OCI-LY3 (cell line): ENCODE results near the gene C10orf53.
"Not testable (repeated sequence)": the region's sequence is repeated elsewhere in the genome, so short reads cannot be mapped to it uniquely, and the experiment has no call there.

ENCODE experiments used
- EZH2phosphoT487 ChIP-seq: fragments of 200-600 bp; shearing (Covaris generic); IDR thresholded peaks from 2 replicates; pipeline ENCODE4 v1.6.1; 2018; ENCODE audit warnings: antibody characterized with exemption, mixed run types, low read depth
- TF ChIP-seq, protein P1 (sequence below): fragments of 200-600, 300-600 bp; sonication (generic); IDR thresholded peaks from 2 replicates; pipeline ENCODE4 v1.5.1; 2014; ENCODE audit warnings: antibody characterized with exemption, low read length, low read depth

DNA sequence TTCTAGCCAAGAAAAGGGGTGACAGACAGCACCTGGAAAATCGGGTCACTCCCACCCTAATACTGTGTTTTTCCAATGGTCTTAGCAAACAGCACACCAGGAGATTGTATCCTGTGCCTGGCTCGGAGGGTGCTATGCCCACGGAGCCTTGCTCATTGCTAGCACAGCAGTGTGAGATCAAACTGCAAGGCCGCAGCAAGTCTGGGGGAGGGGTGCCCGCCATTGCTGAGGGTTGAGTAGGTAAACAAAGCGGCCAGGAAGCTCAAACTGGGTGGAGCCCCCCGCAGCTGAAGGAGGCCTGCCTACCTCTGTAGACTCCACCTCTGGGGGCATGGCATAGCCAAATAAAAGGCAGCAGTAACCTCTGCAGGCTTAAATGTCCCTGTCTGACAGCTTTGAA, 35.7 kb downstream of the C10orf53 start:
- TF ChIP-seq, protein P1, sequence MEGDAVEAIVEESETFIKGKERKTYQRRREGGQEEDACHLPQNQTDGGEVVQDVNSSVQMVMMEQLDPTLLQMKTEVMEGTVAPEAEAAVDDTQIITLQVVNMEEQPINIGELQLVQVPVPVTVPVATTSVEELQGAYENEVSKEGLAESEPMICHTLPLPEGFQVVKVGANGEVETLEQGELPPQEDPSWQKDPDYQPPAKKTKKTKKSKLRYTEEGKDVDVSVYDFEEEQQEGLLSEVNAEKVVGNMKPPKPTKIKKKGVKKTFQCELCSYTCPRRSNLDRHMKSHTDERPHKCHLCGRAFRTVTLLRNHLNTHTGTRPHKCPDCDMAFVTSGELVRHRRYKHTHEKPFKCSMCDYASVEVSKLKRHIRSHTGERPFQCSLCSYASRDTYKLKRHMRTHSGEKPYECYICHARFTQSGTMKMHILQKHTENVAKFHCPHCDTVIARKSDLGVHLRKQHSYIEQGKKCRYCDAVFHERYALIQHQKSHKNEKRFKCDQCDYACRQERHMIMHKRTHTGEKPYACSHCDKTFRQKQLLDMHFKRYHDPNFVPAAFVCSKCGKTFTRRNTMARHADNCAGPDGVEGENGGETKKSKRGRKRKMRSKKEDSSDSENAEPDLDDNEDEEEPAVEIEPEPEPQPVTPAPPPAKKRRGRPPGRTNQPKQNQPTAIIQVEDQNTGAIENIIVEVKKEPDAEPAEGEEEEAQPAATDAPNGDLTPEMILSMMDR: not testable (repeated sequence)
- TF ChIP-seq EZH2phosphoT487: not testable (repeated sequence)
